GM19463 (cell line): ENCODE results near the gene NUDT4.

Experiments used
- ATAC-seq: cut with Tn5 transposase; IDR thresholded peaks from one replicate; pipeline ENCODE4 v1.9.1; 2021; ENCODE audit warnings: mild to moderate bottlenecking, moderate library complexity; ENCODE audit not compliant: unreplicated experiment

The NUDT4 gene

DNA sequence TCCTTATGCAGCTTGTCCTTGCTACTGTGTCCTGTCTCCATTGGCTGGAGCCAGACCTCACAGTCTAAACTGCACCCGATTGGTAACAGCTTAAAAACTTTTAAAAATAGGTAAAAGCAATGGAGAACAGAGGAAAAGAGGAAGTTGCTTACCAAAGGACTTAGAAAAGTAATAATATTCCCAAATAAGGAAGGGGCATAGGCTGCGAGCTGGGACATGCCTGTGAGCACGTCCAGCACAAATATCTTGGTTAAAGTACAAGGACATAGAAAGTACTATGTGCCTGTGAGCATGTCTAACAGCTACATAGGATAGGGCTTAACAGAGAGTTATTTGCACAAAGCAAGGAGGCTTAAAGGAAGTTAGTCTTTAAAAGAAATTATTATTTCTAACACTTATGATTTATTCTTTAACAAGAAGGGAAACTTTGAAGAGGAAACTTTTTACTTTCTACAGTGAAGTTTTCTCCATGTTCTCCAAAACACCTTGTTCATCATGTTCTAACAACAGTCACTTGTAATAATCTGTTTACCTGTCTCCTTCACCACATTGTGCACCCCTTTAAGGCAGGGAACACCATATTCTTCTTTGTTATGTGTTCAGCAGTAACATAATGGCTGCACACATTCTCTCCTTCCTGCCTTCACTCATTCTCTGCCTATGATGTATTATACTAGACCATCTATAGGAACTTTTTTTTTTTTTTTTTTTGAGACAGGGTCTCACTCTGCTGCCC, 73.9 kb downstream of the NUDT4 start:
- ATAC-seq: no peak

DNA sequence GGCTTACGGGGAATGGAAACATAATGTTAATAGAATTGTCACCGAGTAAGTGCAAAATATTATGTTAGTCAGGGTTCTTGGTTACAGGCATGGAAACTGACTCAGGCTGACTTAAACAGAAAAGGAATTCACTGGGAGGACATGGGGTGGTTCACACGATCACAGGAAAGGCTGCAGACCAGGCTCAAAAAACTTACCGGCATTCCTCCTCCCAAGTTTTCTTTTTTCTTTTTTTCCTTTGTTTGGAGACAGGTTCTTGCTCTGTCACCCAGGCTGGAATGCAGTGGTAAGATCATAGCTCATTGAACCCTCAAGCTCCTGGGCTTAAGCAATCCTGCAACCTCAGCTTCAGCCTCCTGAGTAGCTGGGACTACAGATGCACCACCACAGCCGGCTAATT, 75.9 kb downstream of the NUDT4 start:
- ATAC-seq: no peak

DNA sequence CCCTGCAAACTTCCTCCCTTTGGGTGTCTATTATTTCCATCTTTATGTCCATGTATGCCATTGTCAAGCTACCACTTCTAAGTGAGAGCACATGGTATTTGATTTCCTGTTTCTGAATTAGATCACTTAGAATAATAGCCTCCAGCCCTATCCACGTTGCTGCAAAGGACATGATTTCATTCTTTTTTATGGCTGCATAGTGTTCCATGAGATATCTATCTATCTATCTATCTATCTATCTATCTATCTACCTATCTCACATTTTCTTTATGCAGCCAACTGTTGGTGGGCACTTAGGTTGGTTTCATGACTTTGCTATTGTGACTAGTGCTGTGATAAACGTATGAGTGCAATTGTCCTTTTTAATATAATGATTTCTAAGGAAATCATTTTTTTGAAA, 78.4 kb downstream of the NUDT4 start:
- ATAC-seq: no peak
